MCF 10A (cell line): ENCODE measurements around the gene P3H3. TPM values are rescaled to one million over a fixed set of nuclear protein-coding genes. Genes with fewer than 3 reads are reported as not detected.

Source experiments
- BruUV-seq: library from RNA; stranded (reverse); fragments of 400-500 nt; replicated peaks from 2 replicates; lab custom pipeline; 2021; lab: Mats Ljungman, UMichigan
- CTCF ChIA-PET: fragments of 300-600 bp; sonication (Branson Sonifier 250); formaldehyde crosslinking; extraction: SDS; loops from one replicate; lab custom pipeline; 2021; ENCODE audit warnings: antibody characterized with exemption, inconsistent platforms; lab: Yijun Ruan, JAX
- POLR2A ChIA-PET: fragments of 300-600, 350-650 bp; sonication (Branson Sonifier 250); formaldehyde crosslinking; extraction: SDS; loops from one replicate; lab custom pipeline; 2020; ENCODE audit warnings: antibody characterized with exemption, inconsistent platforms; lab: Yijun Ruan, JAX
- DNase-seq: peaks from one replicate; pipeline ENCODE4 v3.0.0-alpha.2; 2018; ENCODE audit not compliant: unreplicated experiment
- H3K27ac Mint-ChIP-seq: one replicate; pipeline ENCODE4 v1.8.0; 2022; ENCODE audit warnings: mild to moderate bottlenecking, low read depth, mixed read lengths; ENCODE audit not compliant: unreplicated experiment
- H3K27me3 Mint-ChIP-seq: one replicate; pipeline ENCODE4 v1.8.0; 2022; ENCODE audit warnings: mixed read lengths; ENCODE audit not compliant: insufficient read depth, unreplicated experiment
- H3K36me3 Mint-ChIP-seq: one replicate; pipeline ENCODE4 v1.8.0; 2022; ENCODE audit warnings: mild to moderate bottlenecking, moderate library complexity, mixed read lengths; ENCODE audit not compliant: insufficient read depth, unreplicated experiment
- H3K4me1 Mint-ChIP-seq: one replicate; pipeline ENCODE4 v1.8.0; 2022; ENCODE audit warnings: mixed read lengths; ENCODE audit not compliant: insufficient read depth, unreplicated experiment
- H3K4me3 Mint-ChIP-seq: one replicate; pipeline ENCODE4 v1.8.0; 2022; ENCODE audit warnings: mild to moderate bottlenecking, moderate library complexity, mixed read lengths; ENCODE audit not compliant: unreplicated experiment
- H3K9me3 Mint-ChIP-seq: one replicate; pipeline ENCODE4 v1.8.0; 2022; ENCODE audit warnings: mixed read lengths; ENCODE audit not compliant: unreplicated experiment
- intact Hi-C: fragments of 100-400 bp; cut with micrococcal nuclease; formaldehyde crosslinking; loops from 2 replicates; pipeline ENCODE4 v1.14.1; 2022
- total RNA-seq: library from RNA; stranded (reverse); gene quantifications from 2 replicates; pipeline ENCODE4 v1.2.3, GENCODE V29; 2022
- TF ChIP-seq, protein P1 (sequence below): fragments of 200-600 bp; IDR thresholded peaks from one replicate; pipeline ENCODE4 v1.8.0; 2022; ENCODE audit warnings: antibody characterized with exemption, mild to moderate bottlenecking; ENCODE audit not compliant: unreplicated experiment

P3H3 gene
- total RNA-seq, 1 experiment from 2014 or later, result 0.47 TPM

DNA sequence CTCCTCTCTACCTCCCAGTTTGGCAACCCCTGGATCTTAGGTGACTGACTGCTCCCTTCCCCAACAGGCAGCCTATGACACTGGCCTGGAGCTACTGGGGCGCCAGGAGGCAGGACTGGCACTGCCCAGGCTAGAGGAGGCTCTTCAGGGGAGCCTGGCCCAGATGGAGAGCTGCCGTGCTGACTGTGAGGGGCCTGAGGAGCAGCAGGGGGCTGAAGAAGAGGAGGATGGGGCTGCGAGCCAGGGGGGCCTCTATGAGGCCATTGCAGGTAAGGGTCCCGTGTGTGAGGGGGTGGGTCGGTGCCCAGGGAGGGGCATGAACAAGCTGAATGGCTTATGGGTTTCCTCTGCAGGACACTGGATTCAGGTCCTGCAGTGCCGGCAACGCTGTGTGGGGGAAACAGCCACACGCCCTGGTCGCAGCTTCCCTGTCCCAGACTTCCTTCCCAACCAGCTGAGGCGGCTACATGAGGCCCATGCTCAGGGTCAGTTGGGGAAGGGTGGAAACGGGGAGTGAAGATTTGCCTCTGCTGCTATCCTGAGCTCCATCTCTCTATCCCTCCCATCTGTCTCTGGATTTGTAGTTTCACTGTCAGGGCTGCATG, 2.2 kb downstream of the P3H3 start:
- Mint-ChIP-seq H3K4me3 (no peak overlapping the region), H3K27me3 (peaks cover 65% of the 10 kb centered on the region), H3K36me3 (no peaks in the 10 kb centered on the region), H3K4me1 (peaks cover 24% of the 10 kb centered on the region), H3K9me3 (no peaks in the 10 kb centered on the region), H3K27ac (no peak overlapping the region)
- ChIA-PET POLR2A (interaction anchor here (0.6 to 1.4 kb wide), 4 partner anchors 22 to 85 kb away, joined by 3 to 4 read pairs (median 3); partner anchors contain the start of genes SPSB2 and USP5), CTCF (interaction anchor here (0.6 to 8.7 kb wide), 6 partner anchors 46 to 386 kb away, joined by 3 to 74 read pairs (median 4); partner anchors contain the start of genes MLF2 and ZNF384)
- intact Hi-C loops, result no loop called here
- TF ChIP-seq, protein P1, sequence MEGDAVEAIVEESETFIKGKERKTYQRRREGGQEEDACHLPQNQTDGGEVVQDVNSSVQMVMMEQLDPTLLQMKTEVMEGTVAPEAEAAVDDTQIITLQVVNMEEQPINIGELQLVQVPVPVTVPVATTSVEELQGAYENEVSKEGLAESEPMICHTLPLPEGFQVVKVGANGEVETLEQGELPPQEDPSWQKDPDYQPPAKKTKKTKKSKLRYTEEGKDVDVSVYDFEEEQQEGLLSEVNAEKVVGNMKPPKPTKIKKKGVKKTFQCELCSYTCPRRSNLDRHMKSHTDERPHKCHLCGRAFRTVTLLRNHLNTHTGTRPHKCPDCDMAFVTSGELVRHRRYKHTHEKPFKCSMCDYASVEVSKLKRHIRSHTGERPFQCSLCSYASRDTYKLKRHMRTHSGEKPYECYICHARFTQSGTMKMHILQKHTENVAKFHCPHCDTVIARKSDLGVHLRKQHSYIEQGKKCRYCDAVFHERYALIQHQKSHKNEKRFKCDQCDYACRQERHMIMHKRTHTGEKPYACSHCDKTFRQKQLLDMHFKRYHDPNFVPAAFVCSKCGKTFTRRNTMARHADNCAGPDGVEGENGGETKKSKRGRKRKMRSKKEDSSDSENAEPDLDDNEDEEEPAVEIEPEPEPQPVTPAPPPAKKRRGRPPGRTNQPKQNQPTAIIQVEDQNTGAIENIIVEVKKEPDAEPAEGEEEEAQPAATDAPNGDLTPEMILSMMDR, result no peak
- BruUV-seq, result no TSS peak
- DNase-seq, result no peak

DNA sequence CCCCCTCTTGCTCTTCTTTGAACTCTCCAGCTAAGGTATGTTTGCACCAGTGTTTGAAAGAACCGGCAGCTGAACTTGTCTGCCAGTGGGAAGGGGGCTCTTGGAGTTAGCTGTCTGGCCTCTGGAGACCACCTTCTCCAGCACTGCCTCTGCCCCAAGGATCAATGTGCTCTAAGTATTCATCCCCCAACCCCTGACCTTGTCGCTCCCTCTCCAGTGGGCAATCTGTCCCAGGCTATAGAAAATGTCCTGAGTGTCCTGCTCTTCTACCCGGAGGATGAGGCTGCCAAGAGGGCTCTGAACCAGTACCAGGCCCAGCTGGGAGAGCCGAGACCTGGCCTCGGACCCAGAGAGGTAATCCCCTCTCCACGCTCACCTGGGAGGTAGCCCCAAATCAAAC, 2.8 kb downstream of the P3H3 start:
- peaks cover 59% of the 10 kb centered on the region for H3K27me3 Mint-ChIP-seq
- CTCF ChIA-PET, result interaction anchor here (0.6 to 8.7 kb wide), 3 partner anchors 78 to 208 kb away, joined by 3 to 74 read pairs (median 3); partner anchors contain the start of gene MLF2

DNA sequence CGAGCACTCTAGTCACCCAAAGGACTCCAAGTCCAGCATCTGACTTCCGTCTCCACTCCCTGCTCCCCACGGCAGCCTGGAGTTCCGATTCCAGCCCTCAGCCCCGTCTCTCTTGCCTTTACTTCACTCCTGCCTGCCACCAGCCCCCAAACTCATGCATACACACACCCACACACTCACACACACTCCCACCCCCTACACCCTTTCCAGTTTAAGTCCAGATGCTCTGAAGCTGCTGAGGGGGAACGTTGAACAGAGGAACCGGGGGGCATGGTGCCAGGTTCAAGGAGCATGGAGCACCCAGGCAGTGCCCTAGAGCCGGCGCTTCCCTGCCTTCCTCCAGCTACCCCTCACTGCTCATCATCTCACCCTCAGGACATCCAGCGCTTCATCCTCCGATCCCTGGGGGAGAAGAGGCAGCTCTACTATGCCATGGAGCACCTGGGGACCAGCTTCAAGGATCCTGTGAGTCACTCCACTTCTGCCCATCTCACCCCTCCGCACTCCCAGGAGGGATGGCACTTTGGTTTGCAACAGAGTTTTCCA, 3.3 kb downstream of the P3H3 start:
- Mint-ChIP-seq H3K27me3 (peaks cover 55% of the 10 kb centered on the region), H3K27ac (no peak overlapping the region), H3K4me3 (no peak overlapping the region), H3K9me3 (no peaks in the 10 kb centered on the region), H3K4me1 (peaks cover 20% of the 10 kb centered on the region), H3K36me3 (no peaks in the 10 kb centered on the region)
- CTCF ChIA-PET, result interaction anchor here (0.6 to 8.7 kb wide), 2 partner anchors 78 to 100 kb away, joined by 3 to 74 read pairs; partner anchors contain the start of gene MLF2
- POLR2A ChIA-PET, result interaction anchor here (0.9 to 2.1 kb wide), 2 partner anchors 10 to 21 kb away, joined by 3 to 9 read pairs; partner anchors contain the start of genes CDCA3 and USP5
- TF ChIP-seq, protein P1, result no peak
- no peak for DNase-seq
- intact Hi-C loops, result no loop called here
- BruUV-seq, result no TSS peak

More for the DNA sequence above, 2.8 kb downstream of the P3H3 start:
- POLR2A ChIA-PET, result interaction anchor here (0.9 to 1.3 kb wide), 2 partner anchors 10 to 42 kb away, joined by 3 read pairs; partner anchors contain the start of gene SPSB2
- Mint-ChIP-seq H3K27ac (no peak overlapping the region), H3K9me3 (no peaks in the 10 kb centered on the region), H3K36me3 (no peaks in the 10 kb centered on the region), H3K4me3 (no peak overlapping the region), H3K4me1 (peaks cover 20% of the 10 kb centered on the region)
- TF ChIP-seq, protein P1, result no peak
- intact Hi-C loops, result no loop called here
- no peak for DNase-seq
- BruUV-seq, result no TSS peak

DNA sequence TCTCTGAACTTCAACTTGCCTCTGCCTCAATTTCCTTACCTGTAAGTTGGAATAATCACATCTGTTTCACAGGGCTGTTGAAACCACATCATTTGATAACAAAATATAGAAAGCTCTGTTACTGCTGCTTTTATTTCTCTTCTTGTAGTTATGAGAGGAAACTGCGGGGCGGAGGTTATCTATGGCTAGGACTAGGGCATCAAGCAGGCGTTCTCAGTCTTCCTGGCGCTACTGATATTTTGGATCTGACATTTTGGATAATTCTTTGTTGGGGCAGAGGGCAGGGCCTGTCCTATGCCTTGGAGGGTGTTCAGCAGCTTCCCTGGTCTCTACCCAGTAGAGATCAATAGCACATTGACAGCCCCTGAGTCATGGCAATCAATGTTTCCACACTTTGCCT, 3.9 kb downstream of the P3H3 start:
- intact Hi-C loops, result no loop called here
- POLR2A ChIA-PET, result interaction anchor here (0.9 to 2.1 kb wide), 2 partner anchors 9 to 20 kb away, joined by 3 to 9 read pairs; partner anchors contain the start of genes CDCA3 and USP5
- peaks cover 49% of the 10 kb centered on the region for H3K27me3 Mint-ChIP-seq
- no peaks in the 10 kb centered on the region for H3K36me3 Mint-ChIP-seq
- H3K27ac Mint-ChIP-seq, result no peak overlapping the region
- no peaks in the 10 kb centered on the region for H3K9me3 Mint-ChIP-seq
- no peak for DNase-seq
- TF ChIP-seq, protein P1, result no peak
- CTCF ChIA-PET, result interaction anchor here (0.6 to 8.7 kb wide), 3 partner anchors 11 to 101 kb away, joined by 3 to 74 read pairs (median 8); partner anchors contain the start of gene MLF2
- H3K4me1 Mint-ChIP-seq, result peaks cover 19% of the 10 kb centered on the region
- BruUV-seq, result no TSS peak
- no peak overlapping the region for H3K4me3 Mint-ChIP-seq
